ENCODE data around the gene CLDND1. TPM values are rescaled to one million over a fixed set of nuclear protein-coding genes. Genes with fewer than 3 reads are reported as not detected.
"Not testable (repeated sequence)": the region's sequence is repeated elsewhere in the genome, so short reads cannot be mapped to it uniquely, and the experiment has no call there.

The CLDND1 gene
- total RNA-seq, 4 donors from 2014 or later, result 47.5 to 115 (median 87.2) TPM

- Histone ChIP-seq H3K27me3 (no peaks in the 10 kb centered on the region), H3K4me3 (no peak overlapping the region), H3K9me3 (no peaks in the 10 kb centered on the region), H3K27ac (no peak overlapping the region), H3K4me1 (no peaks in the 10 kb centered on the region), H3K36me3 (no peaks in the 10 kb centered on the region)
- in situ Hi-C loops (cut with MboI; ENCODE audit: low sequenced_read_pairs in 4 of 4), result no loop called here
- peak in 1 of 2 donors; percentile 11 for DNase-seq
- intact Hi-C loops (cut with DNase I; ENCODE audit: low total_unique reads), result no loop called here
- TF ChIP-seq, protein P1, sequence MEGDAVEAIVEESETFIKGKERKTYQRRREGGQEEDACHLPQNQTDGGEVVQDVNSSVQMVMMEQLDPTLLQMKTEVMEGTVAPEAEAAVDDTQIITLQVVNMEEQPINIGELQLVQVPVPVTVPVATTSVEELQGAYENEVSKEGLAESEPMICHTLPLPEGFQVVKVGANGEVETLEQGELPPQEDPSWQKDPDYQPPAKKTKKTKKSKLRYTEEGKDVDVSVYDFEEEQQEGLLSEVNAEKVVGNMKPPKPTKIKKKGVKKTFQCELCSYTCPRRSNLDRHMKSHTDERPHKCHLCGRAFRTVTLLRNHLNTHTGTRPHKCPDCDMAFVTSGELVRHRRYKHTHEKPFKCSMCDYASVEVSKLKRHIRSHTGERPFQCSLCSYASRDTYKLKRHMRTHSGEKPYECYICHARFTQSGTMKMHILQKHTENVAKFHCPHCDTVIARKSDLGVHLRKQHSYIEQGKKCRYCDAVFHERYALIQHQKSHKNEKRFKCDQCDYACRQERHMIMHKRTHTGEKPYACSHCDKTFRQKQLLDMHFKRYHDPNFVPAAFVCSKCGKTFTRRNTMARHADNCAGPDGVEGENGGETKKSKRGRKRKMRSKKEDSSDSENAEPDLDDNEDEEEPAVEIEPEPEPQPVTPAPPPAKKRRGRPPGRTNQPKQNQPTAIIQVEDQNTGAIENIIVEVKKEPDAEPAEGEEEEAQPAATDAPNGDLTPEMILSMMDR (IDR thresholded peaks at IDR 0.05 in 4 of 5, conservative IDR thresholded peaks at IDR 0.05 in 1 of 5), result no peak
- TF ChIP-seq POLR2A (IDR thresholded peaks at IDR 0.05), result no peak
- ATAC-seq, result no peak
Measured at GRCh38 chr3:98564282-98565005, 41.7 kb upstream of the CLDND1 start.

GRCh38 chr3:98563661-98564281 is 41.1 kb upstream of the CLDND1 start:
- no peaks in the 10 kb centered on the region for H3K9me3 ChIP-seq
- H3K4me3 ChIP-seq, result no peak overlapping the region
- in situ Hi-C loops (cut with MboI; ENCODE audit: low sequenced_read_pairs in 4 of 4), result no loop called here
- H3K27me3 ChIP-seq, result no peaks in the 10 kb centered on the region
- no peak for ATAC-seq
- H3K4me1 ChIP-seq, result no peaks in the 10 kb centered on the region
- no peak for DNase-seq
- intact Hi-C loops (cut with DNase I; ENCODE audit: low total_unique reads), result no loop called here
- TF ChIP-seq POLR2A (IDR thresholded peaks at IDR 0.05), result no peak
- TF ChIP-seq, protein P1 (IDR thresholded peaks at IDR 0.05 in 4 of 5, conservative IDR thresholded peaks at IDR 0.05 in 1 of 5), result no peak
- H3K36me3 ChIP-seq, result no peaks in the 10 kb centered on the region
- H3K27ac ChIP-seq, result no peak overlapping the region

- Histone ChIP-seq H3K27me3 (no peaks in the 10 kb centered on the region), H3K36me3 (no peaks in the 10 kb centered on the region), H3K4me3 (no peak overlapping the region), H3K4me1 (no peaks in the 10 kb centered on the region), H3K27ac (no peak overlapping the region), H3K9me3 (no peaks in the 10 kb centered on the region)
- in situ Hi-C loops (cut with MboI; ENCODE audit: low sequenced_read_pairs in 4 of 4) (no loop called here), intact Hi-C loops (cut with DNase I; ENCODE audit: low total_unique reads) (no loop called here)
- no peak for DNase-seq
- no peak for ATAC-seq
- TF ChIP-seq, protein P1 (IDR thresholded peaks at IDR 0.05 in 4 of 5, conservative IDR thresholded peaks at IDR 0.05 in 1 of 5), result no peak
- no peak for TF ChIP-seq POLR2A (IDR thresholded peaks at IDR 0.05)
Measured at GRCh38 chr3:98561727-98562521, 39.2 kb upstream of the CLDND1 start.

GRCh38 chr3:98560911-98561310 is 38.2 kb upstream of the CLDND1 start:
- Histone ChIP-seq H3K4me1 (no peaks in the 10 kb centered on the region), H3K36me3 (no peaks in the 10 kb centered on the region), H3K4me3 (no peak overlapping the region), H3K27ac (no peak overlapping the region), H3K27me3 (no peaks in the 10 kb centered on the region), H3K9me3 (no peaks in the 10 kb centered on the region)
- in situ Hi-C loops (cut with MboI; ENCODE audit: low sequenced_read_pairs in 4 of 4), result no loop called here
- ATAC-seq, result no peak
- intact Hi-C loops (cut with DNase I; ENCODE audit: low total_unique reads), result no loop called here
- DNase-seq, result no peak
- TF ChIP-seq POLR2A (IDR thresholded peaks at IDR 0.05), result no peak
- TF ChIP-seq, protein P1 (IDR thresholded peaks at IDR 0.05 in 4 of 5, conservative IDR thresholded peaks at IDR 0.05 in 1 of 5), result no peak

GRCh38 chr3:98559769-98560168 is 37.1 kb upstream of the CLDND1 start:
- H3K4me1 ChIP-seq; intact Hi-C loops (cut with DNase I; ENCODE audit: low total_unique reads); H3K27ac ChIP-seq; H3K27me3 ChIP-seq; H3K4me3 ChIP-seq; H3K36me3 ChIP-seq; H3K9me3 ChIP-seq; ATAC-seq; in situ Hi-C loops (cut with MboI; ENCODE audit: low sequenced_read_pairs in 4 of 4); DNase-seq: not testable (repeated sequence)
